ENCODE data around the gene GNAS-AS1. TPM values are rescaled to one million over a fixed set of nuclear protein-coding genes. Genes with fewer than 3 reads are reported as not detected.
A peak's percentile ranks its signal among the peaks of the same experiment; 100 is the strongest.

The GNAS-AS1 gene
- total and polyA plus RNA-seq, 2 experiments from 2014 or later, result 12.3 to 15.0 TPM

- H3K4me3 Mint-ChIP-seq, result peak overlapping the region; percentile 83
- Histone ChIP-seq H3F3A (replicated peaks; ENCODE audit: low read depth) (peaks cover 12% of the 10 kb centered on the region; the same call in 1 of the 2 replicates), H3K27me3 (ENCODE audit: insufficient read depth) (peaks cover 13% of the 10 kb centered on the region), H3K27ac (ENCODE audit: low read depth) (peak overlapping the region; percentile 70; the same call in 1 of the 2 replicates), H3K4me2 (peak overlapping the region; percentile 86), H3K9me2 (ENCODE audit: insufficient read depth) (no peaks in the 10 kb centered on the region), H4K20me1 (replicated peaks; ENCODE audit: insufficient read depth) (peaks cover 20% of the 10 kb centered on the region), H3K36me3 (ENCODE audit: insufficient read depth) (0 out of 2 replicates have a peak, but pooled peaks cover 6% of the 10 kb centered on the region), H3K4me3 (peak overlapping the region; percentile 90), H2AFZ (no peak overlapping the region), H3K79me2 (replicated peaks; ENCODE audit: insufficient read depth) (peaks cover 90% of the 10 kb centered on the region), H3K4me1 (ENCODE audit: insufficient read depth) (peaks cover 63% of the 10 kb centered on the region)
- H3K27me3 Mint-ChIP-seq (ENCODE audit: insufficient read depth, low read depth, poor library complexity), result peaks cover 28% of the 10 kb centered on the region
- H3K27ac Mint-ChIP-seq, result no peak overlapping the region; the same call in 1 of the 2 replicates
- ATAC-seq, result no peak
- peaks cover 76% of the 10 kb centered on the region for H3K36me3 Mint-ChIP-seq (ENCODE audit: low read depth)
- no peak for DNase-seq (ENCODE audit: low spot score)
- H3K4me1 Mint-ChIP-seq, result peaks cover 84% of the 10 kb centered on the region
- H3K9me3 Mint-ChIP-seq, result no peaks in the 10 kb centered on the region; the same call in 2 of the 3 replicates
- no peak for TF ChIP-seq EZH2phosphoT487 (IDR thresholded peaks at IDR 0.05; ENCODE audit: unreplicated experiment)
- no peak for TF ChIP-seq NANOG (IDR thresholded peaks at IDR 0.05; ENCODE audit: borderline replicate concordance)
- TF ChIP-seq, protein P1, sequence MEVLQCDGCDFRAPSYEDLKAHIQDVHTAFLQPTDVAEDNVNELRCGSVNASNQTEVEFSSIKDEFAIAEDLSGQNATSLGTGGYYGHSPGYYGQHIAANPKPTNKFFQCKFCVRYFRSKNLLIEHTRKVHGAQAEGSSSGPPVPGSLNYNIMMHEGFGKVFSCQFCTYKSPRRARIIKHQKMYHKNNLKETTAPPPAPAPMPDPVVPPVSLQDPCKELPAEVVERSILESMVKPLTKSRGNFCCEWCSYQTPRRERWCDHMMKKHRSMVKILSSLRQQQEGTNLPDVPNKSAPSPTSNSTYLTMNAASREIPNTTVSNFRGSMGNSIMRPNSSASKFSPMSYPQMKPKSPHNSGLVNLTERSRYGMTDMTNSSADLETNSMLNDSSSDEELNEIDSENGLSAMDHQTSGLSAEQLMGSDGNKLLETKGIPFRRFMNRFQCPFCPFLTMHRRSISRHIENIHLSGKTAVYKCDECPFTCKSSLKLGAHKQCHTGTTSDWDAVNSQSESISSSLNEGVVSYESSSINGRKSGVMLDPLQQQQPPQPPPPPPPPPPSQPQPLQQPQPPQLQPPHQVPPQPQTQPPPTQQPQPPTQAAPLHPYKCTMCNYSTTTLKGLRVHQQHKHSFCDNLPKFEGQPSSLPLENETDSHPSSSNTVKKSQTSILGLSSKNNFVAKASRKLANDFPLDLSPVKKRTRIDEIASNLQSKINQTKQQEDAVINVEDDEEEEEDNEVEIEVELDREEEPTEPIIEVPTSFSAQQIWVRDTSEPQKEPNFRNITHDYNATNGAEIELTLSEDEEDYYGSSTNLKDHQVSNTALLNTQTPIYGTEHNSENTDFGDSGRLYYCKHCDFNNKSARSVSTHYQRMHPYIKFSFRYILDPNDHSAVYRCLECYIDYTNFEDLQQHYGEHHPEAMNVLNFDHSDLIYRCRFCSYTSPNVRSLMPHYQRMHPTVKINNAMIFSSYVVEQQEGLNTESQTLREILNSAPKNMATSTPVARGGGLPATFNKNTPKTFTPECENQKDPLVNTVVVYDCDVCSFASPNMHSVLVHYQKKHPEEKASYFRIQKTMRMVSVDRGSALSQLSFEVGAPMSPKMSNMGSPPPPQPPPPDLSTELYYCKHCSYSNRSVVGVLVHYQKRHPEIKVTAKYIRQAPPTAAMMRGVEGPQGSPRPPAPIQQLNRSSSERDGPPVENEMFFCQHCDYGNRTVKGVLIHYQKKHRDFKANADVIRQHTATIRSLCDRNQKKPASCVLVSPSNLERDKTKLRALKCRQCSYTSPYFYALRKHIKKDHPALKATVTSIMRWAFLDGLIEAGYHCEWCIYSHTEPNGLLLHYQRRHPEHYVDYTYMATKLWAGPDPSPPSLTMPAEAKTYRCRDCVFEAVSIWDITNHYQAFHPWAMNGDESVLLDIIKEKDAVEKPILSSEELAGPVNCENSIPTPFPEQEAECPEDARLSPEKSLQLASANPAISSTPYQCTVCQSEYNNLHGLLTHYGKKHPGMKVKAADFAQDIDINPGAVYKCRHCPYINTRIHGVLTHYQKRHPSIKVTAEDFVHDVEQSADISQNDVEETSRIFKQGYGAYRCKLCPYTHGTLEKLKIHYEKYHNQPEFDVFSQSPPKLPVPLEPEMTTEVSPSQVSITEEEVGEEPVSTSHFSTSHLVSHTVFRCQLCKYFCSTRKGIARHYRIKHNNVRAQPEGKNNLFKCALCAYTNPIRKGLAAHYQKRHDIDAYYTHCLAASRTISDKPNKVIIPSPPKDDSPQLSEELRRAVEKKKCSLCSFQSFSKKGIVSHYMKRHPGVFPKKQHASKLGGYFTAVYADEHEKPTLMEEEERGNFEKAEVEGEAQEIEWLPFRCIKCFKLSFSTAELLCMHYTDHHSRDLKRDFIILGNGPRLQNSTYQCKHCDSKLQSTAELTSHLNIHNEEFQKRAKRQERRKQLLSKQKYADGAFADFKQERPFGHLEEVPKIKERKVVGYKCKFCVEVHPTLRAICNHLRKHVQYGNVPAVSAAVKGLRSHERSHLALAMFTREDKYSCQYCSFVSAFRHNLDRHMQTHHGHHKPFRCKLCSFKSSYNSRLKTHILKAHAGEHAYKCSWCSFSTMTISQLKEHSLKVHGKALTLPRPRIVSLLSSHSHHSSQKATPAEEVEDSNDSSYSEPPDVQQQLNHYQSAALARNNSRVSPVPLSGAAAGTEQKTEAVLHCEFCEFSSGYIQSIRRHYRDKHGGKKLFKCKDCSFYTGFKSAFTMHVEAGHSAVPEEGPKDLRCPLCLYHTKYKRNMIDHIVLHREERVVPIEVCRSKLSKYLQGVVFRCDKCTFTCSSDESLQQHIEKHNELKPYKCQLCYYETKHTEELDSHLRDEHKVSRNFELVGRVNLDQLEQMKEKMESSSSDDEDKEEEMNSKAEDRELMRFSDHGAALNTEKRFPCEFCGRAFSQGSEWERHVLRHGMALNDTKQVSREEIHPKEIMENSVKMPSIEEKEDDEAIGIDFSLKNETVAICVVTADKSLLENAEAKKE (CRISPR knock-in tag; IDR thresholded peaks at IDR 0.05), result no peak
- TF ChIP-seq, protein P2, sequence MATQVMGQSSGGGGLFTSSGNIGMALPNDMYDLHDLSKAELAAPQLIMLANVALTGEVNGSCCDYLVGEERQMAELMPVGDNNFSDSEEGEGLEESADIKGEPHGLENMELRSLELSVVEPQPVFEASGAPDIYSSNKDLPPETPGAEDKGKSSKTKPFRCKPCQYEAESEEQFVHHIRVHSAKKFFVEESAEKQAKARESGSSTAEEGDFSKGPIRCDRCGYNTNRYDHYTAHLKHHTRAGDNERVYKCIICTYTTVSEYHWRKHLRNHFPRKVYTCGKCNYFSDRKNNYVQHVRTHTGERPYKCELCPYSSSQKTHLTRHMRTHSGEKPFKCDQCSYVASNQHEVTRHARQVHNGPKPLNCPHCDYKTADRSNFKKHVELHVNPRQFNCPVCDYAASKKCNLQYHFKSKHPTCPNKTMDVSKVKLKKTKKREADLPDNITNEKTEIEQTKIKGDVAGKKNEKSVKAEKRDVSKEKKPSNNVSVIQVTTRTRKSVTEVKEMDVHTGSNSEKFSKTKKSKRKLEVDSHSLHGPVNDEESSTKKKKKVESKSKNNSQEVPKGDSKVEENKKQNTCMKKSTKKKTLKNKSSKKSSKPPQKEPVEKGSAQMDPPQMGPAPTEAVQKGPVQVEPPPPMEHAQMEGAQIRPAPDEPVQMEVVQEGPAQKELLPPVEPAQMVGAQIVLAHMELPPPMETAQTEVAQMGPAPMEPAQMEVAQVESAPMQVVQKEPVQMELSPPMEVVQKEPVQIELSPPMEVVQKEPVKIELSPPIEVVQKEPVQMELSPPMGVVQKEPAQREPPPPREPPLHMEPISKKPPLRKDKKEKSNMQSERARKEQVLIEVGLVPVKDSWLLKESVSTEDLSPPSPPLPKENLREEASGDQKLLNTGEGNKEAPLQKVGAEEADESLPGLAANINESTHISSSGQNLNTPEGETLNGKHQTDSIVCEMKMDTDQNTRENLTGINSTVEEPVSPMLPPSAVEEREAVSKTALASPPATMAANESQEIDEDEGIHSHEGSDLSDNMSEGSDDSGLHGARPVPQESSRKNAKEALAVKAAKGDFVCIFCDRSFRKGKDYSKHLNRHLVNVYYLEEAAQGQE (IDR thresholded peaks at IDR 0.05; ENCODE audit: unreplicated experiment), result no peak
- TF ChIP-seq ETS1 (IDR thresholded peaks at IDR 0.05), result no peak
- TF ChIP-seq STAT1 (IDR thresholded peaks at IDR 0.05; ENCODE audit: unreplicated experiment), result no peak
- TF ChIP-seq, protein P3, sequence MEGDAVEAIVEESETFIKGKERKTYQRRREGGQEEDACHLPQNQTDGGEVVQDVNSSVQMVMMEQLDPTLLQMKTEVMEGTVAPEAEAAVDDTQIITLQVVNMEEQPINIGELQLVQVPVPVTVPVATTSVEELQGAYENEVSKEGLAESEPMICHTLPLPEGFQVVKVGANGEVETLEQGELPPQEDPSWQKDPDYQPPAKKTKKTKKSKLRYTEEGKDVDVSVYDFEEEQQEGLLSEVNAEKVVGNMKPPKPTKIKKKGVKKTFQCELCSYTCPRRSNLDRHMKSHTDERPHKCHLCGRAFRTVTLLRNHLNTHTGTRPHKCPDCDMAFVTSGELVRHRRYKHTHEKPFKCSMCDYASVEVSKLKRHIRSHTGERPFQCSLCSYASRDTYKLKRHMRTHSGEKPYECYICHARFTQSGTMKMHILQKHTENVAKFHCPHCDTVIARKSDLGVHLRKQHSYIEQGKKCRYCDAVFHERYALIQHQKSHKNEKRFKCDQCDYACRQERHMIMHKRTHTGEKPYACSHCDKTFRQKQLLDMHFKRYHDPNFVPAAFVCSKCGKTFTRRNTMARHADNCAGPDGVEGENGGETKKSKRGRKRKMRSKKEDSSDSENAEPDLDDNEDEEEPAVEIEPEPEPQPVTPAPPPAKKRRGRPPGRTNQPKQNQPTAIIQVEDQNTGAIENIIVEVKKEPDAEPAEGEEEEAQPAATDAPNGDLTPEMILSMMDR (conservative IDR thresholded peaks at IDR 0.05; ENCODE audit: low read depth in 2 of 2), result no peak
- no peak for TF ChIP-seq EZH2 (IDR thresholded peaks at IDR 0.05; ENCODE audit: low read depth, unreplicated experiment)
- TF ChIP-seq ZNF331 (CRISPR knock-in tag; IDR thresholded peaks at IDR 0.05; ENCODE audit: low read depth), result no peak
- TF ChIP-seq POLR2AphosphoS5 (IDR thresholded peaks at IDR 0.05; ENCODE audit: low read depth), result no peak
- TF ChIP-seq JUNB (IDR thresholded peaks at IDR 0.05; ENCODE audit: unreplicated experiment), result no peak
- no peak for TF ChIP-seq ZNF114 (CRISPR knock-in tag; IDR thresholded peaks at IDR 0.05)
- TF ChIP-seq CREB1 (CRISPR knock-in tag; IDR thresholded peaks at IDR 0.05; ENCODE audit: low read depth), result no peak
Observed at GRCh38 chr20:58847463-58847862, 3.2 kb downstream of the GNAS-AS1 start.
